GM12872 (cell line): ENCODE data around the gene TMC6.
A peak's percentile ranks its signal among the peaks of the same experiment; 100 is the strongest.

Experiments used
- CTCF ChIP-seq: IDR thresholded peaks from 3 replicates; pipeline ENCODE4 v1.5.1; 2011; ENCODE audit warnings: low read depth, mild to moderate bottlenecking, low read length, moderate library complexity; ENCODE audit not compliant: insufficient read depth

Gene TMC6

GRCh38 chr17:78133971-78134898, 5.7 kb upstream of the TMC6 start:
- peak; percentile 84 for TF ChIP-seq CTCF

- TF ChIP-seq CTCF = no peak
Measured at GRCh38 chr17:78133179-78133951, 4.8 kb upstream of the TMC6 start.

GRCh38 chr17:78132767-78133178, 4.2 kb upstream of the TMC6 start:
- no peak for TF ChIP-seq CTCF

- TF ChIP-seq CTCF = no peak; the same call in 2 of the 3 replicates
Measured at GRCh38 chr17:78132084-78132676, 3.6 kb upstream of the TMC6 start.

GRCh38 chr17:78131172-78132083, 2.9 kb upstream of the TMC6 start:
- peak; percentile 22; the same call in 2 of the 3 replicates for TF ChIP-seq CTCF

GRCh38 chr17:78130437-78131101, 2.0 kb upstream of the TMC6 start, which contains the start of gene TMC8:
Gene TMC8, plus strand, starts transcription at chr17:78130771. Its CDS starts 818 bp downstream, at chr17:78131589.
- TF ChIP-seq CTCF = no peak
